ENCODE measurements around the gene GIPC3.

Gene GIPC3, protein sequence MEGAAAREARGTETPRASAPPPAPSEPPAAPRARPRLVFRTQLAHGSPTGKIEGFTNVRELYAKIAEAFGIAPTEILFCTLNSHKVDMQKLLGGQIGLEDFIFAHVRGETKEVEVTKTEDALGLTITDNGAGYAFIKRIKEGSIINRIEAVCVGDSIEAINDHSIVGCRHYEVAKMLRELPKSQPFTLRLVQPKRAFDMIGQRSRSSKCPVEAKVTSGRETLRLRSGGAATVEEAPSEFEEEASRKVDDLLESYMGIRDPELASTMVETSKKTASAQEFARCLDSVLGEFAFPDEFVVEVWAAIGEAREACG

DNA sequence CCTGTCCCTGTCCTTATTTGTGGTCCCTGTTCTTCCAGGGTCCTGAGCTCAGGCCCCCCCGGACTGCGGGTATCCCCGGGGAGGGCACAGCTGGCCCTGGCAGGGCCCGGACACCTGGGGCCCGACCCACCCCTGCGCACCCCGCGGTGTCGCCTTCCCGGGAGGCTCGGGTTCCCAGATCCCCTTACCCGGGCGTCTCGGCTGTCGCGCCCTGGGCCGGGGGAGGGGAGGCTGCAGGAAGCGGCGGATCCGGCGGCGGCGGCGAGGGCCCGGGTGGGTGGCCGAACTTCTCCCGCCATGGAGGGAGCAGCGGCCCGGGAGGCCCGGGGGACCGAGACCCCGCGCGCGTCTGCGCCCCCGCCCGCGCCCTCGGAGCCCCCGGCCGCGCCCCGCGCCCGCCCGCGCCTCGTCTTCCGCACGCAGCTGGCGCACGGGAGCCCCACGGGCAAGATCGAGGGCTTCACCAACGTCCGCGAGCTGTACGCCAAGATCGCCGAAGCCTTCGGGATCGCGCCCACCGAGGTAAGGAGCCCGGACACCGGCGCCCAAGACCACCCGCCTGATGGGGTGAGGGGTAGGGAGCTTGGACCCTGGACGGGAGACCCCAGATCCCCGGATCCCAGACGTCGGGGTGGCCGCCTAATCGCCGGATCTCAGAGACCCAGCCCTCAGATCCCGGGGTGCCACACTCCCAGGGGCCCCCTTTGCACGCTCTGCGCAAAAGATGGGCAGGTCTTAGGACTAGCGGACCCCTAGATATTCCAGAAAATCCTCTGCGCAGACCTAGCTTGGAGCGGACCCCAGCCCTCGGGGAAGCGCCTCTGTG is at the start of gene GIPC3:
TSS of gene GIPC3 (plus strand) at position 178 of the 826 bp plus-strand sequence. CDS start at position 298, 120 bp downstream.
- DNase-seq (ENCODE audit: low read depth) = no peak

DNA sequence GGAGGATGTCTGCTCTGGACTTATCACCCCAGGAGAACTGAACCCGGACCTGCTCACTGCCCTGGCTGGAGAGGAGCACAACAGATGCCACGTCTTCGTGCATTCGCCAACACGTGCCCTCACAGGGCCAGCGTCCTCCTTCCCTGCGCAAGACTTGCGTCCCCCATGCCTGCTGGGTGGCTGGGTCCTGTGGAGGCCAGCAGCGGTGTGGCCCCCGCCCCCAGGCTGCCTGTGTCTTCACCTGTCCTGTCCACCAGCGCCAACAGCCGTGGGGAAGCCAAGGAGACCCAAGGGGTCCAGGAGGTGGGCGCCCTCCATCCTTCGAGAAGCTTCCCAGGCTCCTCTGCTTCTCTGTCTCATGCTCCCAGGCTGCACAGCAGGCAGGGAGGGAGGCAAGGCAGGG is 49.7 kb upstream of the GIPC3 start:
- DNase-seq (ENCODE audit: low read depth) = no peak

DNA sequence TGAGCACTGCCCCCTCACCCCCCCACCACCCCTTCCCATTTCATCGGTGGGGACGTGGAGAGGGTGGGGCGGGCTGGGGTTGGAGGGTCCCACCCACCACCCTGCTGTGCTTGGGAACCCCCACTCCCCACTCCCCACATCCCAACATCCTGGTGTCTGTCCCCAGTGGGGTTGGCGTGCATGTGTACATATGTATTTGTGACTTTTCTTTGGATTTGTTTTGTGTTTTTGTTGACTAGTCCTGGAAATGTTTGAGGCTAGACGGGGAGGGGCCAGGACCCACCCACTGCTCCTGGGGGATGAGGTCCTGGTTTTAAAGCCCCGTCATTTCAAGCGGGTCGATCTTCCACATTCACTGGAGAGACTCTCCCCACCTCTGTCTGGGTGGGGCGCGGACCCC is 49.3 kb upstream of the GIPC3 start:
- DNase-seq (ENCODE audit: low read depth) = no peak

DNA sequence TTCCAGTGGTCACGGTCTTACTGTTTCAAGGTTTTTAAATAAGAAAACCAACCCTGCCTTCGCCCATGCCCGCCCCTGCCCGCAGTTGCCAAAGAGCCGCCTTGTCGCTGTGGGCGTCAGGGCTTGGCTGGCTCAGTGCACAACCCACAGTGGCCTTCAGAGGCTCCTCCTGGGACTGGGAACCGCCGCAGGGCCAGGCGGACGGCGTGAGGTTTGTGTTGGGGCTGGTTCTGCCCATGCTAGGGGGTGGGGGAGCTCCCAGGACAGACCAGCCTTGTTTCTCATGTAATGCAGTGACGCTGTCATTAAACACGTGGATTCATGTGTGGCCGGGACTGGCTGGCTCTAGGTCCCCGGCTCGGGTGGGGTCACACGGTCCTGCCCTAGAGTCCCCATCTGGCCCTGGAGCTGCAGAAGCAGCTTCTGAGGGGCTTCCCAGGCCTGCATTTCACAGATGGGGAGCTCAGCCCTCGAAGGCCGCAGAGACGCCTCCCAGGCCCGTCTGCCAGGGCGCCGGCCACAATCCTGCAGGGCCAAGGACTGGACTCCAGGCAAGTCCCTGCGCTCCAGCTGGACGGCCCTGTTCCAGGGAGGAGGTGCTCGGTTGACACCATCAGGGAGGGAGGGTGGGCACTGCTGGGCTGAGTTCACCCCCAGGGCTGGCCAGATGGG is 48.7 kb upstream of the GIPC3 start:
- DNase-seq (ENCODE audit: low read depth) = no peak

DNA sequence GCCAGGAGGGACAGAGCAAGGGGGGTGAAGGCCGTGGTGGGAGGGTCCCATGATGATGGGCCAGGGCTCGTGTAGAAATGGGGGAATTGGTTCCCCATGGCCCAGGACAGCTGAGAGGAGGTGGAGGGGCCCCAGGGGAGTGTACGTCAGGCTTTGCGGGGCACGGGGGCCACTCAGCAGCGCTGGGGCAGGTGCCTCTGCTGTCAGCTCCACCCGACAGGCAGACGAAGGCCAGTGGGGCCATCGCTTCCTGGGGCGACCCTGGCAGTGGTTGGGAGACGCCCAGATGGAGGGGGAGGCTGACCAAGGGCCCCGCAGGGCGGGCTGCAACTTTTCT is 48.2 kb upstream of the GIPC3 start:
- no peak for DNase-seq (ENCODE audit: low read depth)

DNA sequence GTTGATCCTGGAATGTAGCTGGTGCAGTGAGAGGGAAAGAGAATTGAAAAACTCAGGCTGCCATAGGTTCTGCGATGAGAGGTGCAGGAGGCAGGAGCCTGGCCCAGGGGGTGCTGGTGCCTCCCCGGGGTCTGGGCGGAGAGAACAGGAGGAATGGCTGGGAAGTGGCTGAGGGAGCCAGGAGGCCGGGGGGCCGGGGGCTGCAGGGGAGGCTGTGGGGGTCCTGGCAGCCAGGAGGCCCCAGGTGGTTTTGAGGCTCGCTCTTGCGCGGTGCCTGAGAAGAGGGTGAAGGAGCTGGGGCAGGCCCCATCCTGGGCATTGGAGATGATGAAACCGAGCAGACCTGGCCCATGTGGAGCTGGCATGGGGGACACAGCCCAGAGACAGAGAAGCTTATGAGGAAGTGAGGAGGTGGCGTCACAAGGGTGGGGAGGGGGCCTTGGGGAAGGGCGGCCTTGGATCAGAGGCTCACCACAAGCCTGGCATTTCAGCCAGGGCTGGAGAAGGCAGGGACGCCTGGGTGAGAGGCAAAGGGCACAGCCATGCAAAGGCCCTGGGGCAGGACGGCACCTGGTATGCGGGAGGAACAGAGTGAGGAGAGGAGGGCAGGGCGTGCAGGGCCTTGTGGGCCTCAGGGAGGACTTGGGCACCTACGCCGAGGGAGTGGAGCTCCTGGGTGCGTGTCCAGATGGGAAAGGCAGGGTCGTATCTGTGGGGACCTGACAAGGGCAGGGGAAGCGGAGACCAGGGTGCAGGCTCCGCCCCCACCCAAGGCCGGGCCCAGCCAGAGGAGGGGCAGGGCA is 47.6 kb upstream of the GIPC3 start:
- DNase-seq (ENCODE audit: low read depth) = no peak

DNA sequence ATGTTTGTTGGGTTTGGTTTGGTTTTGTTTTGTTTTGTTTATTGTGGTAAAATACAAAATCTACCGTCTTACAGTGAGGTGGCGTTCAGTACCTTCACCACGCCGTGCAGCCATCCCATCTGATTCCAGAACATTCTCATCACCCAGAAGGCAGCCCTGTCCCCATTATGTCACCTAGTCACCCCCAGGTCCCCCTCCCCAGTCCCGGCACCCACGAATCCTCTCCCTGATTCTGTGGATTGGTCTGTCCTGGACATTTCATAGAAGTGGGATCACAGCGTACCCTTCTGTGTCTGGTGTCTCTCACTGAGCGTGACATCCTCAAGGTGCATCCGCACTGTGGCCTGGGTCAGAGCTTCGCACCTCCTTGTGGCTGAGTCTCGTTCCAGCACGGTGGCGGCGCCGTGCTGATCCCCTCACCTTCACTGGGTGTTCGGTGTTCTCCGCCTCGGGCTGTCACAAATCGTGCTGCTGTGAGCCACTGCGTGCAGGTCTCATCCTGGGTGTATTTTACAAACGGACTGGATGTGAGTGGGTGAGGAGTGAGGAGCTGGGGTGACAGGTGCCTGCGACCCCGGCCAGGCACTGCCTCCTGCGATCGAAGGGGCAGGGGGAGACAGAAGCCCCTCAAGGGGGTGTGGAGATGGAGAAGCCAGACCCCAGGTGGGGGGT is 46.9 kb upstream of the GIPC3 start:
- no peak for DNase-seq (ENCODE audit: low read depth)

DNA sequence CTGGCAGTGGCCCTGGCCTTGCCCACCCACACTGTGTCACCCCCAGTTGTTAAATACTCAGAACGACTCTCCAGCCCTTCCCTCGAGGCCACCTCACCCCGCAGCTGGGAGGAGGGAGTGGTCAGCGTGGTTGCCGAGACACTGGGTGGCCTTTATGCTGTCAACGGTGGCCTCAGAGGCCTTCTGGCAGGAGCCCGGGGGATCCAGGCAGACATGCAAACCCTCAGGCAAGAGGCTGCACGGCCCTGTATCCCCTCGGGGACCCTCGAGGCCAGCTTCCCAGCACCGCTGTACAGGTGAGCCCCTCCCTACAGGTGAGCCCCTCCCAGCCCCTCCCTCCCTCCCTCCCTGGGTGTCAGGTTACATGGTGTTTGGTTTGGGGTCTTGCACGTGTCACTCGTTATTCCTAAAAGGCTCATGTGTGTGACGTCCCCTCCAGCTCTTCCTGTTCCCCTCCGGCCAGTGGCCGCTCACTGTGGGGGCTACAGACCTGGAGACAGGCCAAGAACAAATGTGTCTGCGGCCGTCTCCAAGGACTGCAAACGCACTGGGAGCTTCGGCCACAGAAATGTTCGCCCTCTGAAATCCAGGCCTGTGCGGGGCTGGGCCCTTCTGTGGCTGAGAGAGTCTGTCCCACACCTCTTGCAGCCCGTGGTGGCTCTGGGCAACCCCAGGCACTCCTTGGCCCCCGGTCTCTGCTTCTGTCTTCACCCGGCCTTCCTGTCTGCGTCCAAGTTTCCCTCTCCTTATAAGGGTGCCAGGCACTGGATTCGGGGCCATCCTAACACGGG is 46.1 kb upstream of the GIPC3 start, which contains the start of gene TEKTIP1:
TSS of gene TEKTIP1 (plus strand) at position 210 of the 791 bp plus-strand sequence. CDS start at position 214, 4 bp downstream.
- no peak for DNase-seq (ENCODE audit: low read depth)

DNA sequence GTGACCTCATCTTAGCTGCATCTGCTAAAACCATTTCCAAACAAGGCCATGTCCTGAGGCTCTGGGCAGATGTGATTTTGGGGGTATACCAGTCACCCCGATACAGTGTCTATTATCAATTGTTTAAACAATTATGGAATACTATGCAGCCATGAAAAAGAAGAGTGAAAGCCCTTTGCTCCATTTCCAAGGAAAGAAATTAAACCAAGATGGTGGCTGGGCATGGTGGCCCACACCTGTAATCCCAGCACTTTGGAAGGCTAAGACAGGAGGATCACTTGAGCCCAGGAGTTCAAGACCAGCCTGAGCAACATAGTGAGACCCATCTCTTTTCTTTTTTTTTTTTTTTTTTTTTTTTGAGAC is 45.5 kb upstream of the GIPC3 start:
- DNase-seq (ENCODE audit: low read depth) = no peak

DNA sequence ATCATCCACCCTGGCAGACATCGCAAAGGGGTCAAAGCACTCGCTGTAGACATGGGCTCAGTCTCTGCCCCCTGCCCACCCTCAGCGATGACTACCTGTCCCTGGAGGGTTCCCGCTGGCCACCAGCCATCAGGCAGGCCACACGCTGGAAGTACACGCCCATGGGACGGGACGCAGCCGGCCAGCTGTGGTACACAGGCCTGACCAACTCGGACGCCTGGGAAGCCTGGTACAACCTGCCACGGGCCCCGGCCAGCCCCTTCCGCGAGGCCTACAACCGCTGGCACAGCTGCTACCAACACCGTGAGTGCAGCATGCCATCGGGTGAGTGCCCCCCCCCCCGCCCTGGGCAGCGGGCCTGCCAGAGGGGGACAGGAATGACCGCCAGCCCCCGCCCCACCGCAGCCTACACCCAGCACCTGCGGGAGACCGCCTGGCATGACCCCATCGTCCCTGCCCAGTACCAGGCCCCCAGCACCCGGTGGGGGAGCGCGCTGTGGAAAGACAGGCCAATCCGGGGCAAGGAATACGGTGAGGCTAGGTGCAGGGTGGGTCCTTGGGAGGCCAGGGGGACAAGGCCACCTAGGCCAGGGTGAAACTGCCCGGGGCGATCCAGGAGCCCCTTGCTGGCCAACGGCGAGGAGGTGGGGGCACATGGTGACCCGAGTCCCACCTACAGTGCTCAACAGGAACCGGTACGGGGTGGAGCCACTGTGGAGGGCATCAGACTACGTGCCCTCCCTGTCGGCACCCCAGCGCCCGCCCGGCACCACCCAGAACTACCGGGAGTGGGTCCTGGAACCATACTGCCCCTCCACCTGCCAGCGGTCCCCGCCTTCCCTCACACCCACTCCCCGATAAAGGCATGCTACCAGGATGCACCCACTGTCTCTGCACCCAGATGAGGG is 41.9 kb upstream of the GIPC3 start:
- DNase-seq (ENCODE audit: low read depth) = no peak

DNA sequence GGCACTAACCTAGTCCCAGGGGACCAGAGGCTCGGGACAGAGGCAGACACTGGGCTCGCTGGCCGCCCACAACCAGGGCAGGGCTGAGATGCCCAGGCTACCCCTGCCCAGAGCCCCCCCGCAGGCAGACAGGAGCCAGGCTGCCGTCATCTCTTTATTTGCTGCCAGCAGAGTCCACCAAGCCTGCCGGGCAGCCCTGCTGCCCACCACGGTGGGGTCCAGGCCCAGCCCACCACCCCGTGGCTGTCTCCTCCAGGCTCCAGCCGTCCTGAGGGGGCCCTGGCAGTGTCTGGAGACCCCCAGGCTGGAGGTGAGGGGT is 41.3 kb upstream of the GIPC3 start:
- DNase-seq (ENCODE audit: low read depth) = no peak

DNA sequence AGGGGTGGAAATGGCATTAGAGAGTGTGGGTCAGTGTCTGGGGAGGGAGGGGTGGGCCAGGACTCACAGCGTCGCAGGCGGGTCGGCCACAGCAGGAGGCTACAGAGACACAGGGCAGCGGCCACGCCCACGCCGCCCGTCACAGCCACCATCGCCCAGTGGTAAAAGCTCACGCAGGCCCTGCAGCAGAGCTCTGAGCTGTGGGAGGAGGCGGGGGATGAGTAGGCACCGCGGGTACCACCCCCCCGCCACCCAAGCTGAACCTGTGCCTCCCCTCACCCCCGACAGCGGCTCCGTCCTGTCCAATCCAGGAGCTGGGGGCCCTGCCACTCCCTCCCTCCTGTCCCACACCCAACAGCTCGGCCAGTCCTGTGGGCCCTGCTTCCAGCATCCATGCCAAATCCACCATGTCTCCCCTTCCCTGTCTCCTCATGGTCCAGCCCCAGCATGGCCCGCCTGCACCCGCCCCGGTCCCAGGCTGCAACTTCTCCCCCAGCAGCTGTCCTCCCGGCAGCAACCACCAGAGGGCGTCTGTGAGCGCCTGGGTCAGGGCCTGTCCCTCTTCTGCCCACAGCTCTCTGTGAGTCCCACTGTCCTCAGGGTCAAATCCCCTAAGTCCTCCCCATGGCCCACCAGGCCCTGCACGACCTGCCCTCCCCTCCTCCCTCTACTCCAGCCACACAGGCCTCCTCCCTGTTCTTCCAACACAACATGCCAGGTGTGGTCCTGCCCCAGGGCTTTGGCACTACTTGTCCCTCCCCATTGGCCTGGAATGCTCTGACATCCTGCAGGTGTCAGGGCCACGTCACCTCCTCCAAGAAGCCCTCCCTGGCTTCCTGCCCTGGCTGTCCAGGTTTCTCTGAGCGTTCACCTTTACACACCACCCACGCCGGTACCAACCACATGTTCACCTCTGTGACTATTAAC is 40.3 kb upstream of the GIPC3 start:
- no peak for DNase-seq (ENCODE audit: low read depth)

DNA sequence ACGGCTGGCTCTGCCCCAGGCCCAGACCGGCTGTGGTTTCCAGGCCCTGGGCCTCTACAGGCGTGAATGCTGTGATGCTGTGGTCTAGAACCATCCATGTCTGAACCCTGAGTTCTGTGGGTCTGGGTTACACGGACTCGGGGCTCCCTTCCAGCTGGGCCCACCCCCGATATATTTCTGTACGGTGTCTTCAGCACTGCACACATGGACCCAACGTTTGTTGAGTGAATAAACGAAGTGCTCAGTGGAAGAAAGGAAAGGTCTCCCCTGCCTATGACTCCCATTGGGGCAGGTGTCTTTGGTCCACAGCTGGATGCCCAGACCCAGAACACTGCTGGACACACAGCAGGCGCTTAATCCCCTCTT is 39.6 kb upstream of the GIPC3 start:
- DNase-seq (ENCODE audit: low read depth) = no peak

DNA sequence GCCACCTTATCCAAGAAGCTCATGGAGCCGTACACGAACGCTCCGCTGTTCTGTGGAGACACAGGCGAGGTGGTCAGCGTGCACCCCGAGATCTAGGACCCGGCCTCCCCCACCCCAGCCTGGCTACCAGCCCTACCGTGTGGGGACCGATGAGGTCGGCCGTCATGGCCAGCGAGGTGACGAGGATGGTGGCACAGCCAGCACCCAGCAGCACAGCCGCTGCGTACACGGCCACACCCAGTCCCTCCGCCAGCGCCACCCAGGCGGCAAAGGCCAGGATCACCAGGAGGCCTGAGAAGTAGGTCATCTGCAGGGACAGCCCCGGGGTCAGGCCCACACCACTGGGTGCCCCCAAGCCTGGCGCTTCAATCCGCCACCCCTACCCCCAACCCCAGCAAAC is 39.2 kb upstream of the GIPC3 start:
- DNase-seq (ENCODE audit: low read depth) = no peak

DNA sequence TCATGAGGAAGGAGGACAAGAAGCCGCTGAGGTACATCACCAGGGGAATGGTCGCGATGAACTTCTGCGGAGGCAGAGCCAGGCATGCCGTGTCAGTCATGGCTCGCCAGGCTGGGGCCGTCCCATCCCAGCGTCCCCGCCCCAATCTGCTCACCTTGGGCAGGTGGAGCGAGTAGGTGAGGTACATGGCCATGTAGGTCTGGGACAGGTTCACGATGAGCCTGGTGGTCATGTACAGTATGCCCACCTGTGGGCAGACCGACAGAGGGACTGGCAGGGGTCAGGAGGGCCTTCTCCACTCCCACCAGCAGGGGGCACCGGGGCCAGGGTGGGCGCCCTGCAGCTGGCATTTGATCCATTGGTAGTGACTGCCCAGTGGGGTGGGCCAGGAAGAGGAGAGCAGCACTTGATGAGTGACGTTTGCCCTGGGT is 38.0 kb upstream of the GIPC3 start:
- DNase-seq (ENCODE audit: low read depth) = no peak

DNA sequence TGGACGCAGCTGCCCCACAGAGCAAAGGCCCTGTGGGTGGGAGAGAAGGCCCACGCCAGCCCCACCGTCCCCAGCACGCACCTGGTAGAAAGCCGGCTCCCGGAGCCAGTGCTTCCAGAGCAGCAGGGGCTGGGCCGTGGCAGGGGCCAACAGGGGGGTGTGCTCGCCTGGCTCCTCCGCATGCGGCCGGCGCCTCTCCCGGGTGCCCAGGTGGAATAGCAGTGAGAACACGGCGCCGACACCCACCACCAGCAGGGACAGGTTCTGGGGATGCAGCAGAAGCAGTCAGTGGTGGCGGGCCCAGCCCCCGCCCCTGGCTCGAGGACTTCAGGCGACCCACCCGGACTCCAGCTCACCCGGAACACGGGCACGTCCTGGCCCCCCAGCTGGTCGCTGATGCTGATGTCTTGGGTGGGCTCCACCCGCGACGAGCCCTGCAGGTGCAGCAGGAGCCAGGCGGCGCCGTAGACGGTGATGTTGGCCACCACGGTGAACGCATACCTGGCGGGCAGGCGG is 37.5 kb upstream of the GIPC3 start:
- no peak for DNase-seq (ENCODE audit: low read depth)

DNA sequence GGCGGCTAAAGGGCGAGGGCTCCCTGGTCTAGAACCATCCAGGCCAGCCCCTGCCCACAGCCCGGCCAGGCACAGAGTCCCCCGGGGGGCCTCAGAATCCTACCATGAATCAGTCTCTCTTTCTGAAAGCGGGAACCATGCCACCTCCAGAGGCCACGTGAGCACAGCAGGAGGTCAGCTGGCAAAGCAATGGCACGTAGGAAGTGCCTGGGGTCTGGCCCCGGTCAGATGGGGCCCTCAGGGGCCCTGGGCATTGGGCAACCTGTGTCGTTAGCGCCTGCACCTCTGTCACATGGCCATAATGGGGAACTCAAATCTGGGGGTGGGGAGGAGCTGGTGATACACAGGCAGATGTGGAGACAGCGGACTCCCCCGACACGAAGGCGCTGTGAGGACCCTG is 36.7 kb upstream of the GIPC3 start:
- no peak for DNase-seq (ENCODE audit: low read depth)

DNA sequence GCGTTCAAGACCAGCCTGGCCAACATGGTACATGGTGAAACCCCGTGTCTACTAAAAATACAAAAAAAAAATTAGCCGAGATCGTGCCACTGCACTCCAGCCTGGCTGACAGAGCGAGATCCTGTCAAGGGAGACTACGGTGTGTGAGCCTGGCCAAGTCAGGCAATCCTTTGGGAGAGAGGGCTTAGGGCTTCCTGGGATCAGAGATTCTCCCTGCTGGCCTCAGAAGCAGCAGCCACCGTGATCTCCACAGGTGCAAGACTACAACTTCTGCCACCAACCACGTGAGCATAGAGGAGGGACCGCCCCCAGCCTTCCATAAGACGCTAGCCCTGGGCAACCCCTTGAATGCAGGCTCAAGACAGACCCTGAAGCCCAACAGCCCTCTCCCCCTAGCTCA is 35.5 kb upstream of the GIPC3 start:
- no peak for DNase-seq (ENCODE audit: low read depth)
